ENCODE data around the gene BARX2.

GRCh38 chr11:129417458-129417857 lies 41.8 kb downstream of the BARX2 start:
- TF ChIP-seq SIN3A (IDR thresholded peaks at IDR 0.05; ENCODE audit: borderline replicate concordance, insufficient read depth, low read length) (no peak), POLR2AphosphoS5 (IDR thresholded peaks at IDR 0.05; ENCODE audit: low read depth, low read length) (no peak)

Measured in PFSK-1 (cell line).